Effector memory CD8-positive, alpha-beta T cell (primary cell): Measurements from ENCODE around the gene LARP1.
A peak's percentile ranks its signal among the peaks of the same experiment; 100 is the strongest.

Experiments
- ATAC-seq: fragments of 150-1000 bp; cut with Tn5 transposase; replicated peaks from 2 replicates; pipeline ENCODE4 v1.10.0; 2021; ENCODE audit warnings: mild to moderate bottlenecking, moderate library complexity
- DNase-seq, 3 experiments: peaks; one replicate each; pipeline ENCODE4 v3.0.0; 2021
- H3K27ac Mint-ChIP-seq, 2 donors: one replicate each; pipeline ENCODE4 v1.8.0; 2022; ENCODE audit warnings: mild to moderate bottlenecking in 2 of 2, mixed read lengths in 2 of 2, moderate library complexity in 2 of 2
- H3K27me3 Mint-ChIP-seq, 2 donors: one replicate each; pipeline ENCODE4 v1.8.0; 2022; ENCODE audit warnings: mixed read lengths in 2 of 2
- H3K36me3 Mint-ChIP-seq: one replicate; pipeline ENCODE4 v1.8.0; 2022; ENCODE audit warnings: mild to moderate bottlenecking, moderate library complexity, mixed read lengths; ENCODE audit not compliant: insufficient read depth
- H3K4me1 Mint-ChIP-seq, 2 donors: one replicate each; pipeline ENCODE4 v1.8.0; 2022; ENCODE audit warnings: low read depth in 2 of 2, mixed read lengths in 2 of 2
- H3K4me3 Mint-ChIP-seq, 2 donors: one replicate each; pipeline ENCODE4 v1.8.0; 2022; ENCODE audit warnings: mild to moderate bottlenecking in 2 of 2, mixed read lengths in 2 of 2, moderate library complexity in 2 of 2
- H3K9me3 Mint-ChIP-seq, 2 donors: one replicate each; pipeline ENCODE4 v1.8.0; 2022; ENCODE audit warnings: mixed read lengths in 2 of 2
- total RNA-seq, 9 experiments: gene quantifications; one replicate each; lab custom pipeline; 2026; lab: John Stamatoyannopoulos, UW

The LARP1 gene
- total RNA-seq = 130 to 479 (median 263) reads per million in 9 experiments

DNA sequence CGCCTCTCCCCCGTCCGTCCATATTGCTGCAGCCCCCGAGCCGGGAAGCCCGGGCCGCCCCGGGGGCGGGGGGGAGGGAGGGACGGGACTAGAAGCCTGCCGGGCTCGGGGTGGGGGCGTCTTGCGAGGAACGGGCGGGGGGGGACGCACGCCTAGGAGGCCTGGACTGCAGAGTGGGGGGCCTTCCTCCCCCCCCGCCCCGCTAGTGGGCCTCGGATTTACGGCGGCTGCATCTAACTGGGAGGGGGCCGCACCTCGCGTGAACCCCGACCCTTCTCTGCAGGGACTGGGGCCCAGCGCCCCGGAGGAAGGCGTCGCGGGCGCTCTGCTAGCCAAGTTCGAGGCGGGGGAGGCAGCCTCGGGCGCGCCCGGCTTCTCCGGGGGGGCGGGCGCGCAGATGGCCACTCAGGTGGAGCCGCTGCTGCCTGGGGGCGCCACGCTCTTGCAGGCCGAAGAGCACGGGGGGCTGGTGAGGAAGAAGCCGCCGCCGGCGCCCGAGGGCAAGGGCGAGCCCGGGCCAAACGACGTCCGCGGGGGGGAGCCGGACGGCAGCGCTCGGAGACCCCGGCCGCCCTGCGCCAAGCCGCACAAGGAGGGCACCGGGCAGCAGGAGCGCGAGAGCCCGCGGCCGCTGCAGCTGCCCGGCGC is at the start of gene LARP1:
LARP1 (plus strand) TSS at position 17 of the 648 bp plus-strand sequence; CDS start at position 398, 381 bp downstream.
- DNase-seq = peak in 2 of 3 experiments; percentile 8 to 20
- no peaks in the 10 kb centered on the region for H3K27me3 Mint-ChIP-seq
- H3K36me3 Mint-ChIP-seq = peaks cover 20% of the 10 kb centered on the region
- H3K4me3 Mint-ChIP-seq = peak within 1 kb of the TSS; percentile 94 to 97
- peaks cover 38 to 49% of the 10 kb centered on the region in 2 donors for H3K4me1 Mint-ChIP-seq
- ATAC-seq = peak; percentile 5
- H3K27ac Mint-ChIP-seq = peak within 1 kb of the TSS; percentile 94 to 97
- H3K9me3 Mint-ChIP-seq = no peaks in the 10 kb centered on the region

DNA sequence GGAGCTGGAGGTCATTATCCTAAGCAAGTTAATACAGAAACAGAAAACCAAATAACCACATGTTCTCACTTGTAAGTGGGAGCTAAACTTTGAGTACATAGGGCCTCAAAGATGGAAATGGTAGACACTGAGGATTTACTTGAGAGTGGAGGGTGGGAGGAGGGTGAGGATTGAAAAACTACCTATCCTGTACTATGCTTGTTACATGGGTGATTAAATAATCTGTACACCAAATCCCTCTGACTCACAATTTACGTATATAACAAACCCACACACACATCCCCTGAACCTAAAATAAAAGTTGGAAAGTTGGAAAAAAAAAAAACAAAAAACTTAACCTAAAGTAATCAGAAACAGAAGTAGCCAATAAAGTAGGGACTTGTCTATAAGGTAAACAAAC is 48.8 kb upstream of the LARP1 start:
- no peak overlapping the region for H3K4me3 Mint-ChIP-seq
- no peaks in the 10 kb centered on the region for H3K9me3 Mint-ChIP-seq
- H3K27ac Mint-ChIP-seq = no peak overlapping the region
- no peaks in the 10 kb centered on the region for H3K36me3 Mint-ChIP-seq
- no peak for DNase-seq
- H3K4me1 Mint-ChIP-seq = no peaks in the 10 kb centered on the region
- no peak for ATAC-seq
- H3K27me3 Mint-ChIP-seq = peaks cover under 1 to 11% of the 10 kb centered on the region in 2 donors

DNA sequence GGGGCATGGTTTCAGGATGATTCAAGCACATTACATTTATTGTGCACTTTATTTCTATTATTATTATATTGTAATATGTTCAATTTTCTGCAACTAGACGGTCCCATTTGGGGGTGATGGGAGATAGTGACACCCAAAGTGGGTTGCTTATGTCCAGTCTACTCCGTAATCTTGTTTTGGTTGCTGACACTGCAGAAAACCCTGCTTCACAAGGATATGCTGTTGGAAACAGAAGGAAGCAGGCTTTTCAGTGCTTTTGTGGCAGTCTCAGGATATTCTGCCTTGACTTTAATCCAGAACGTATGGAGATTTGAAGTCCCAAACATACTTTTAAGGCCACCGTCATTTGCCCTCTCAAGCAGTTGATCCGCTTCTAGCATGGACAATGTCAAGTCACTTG is 47.5 kb upstream of the LARP1 start:
- no peaks in the 10 kb centered on the region for H3K4me1 Mint-ChIP-seq
- ATAC-seq (no peak), DNase-seq (no peak)
- no peak overlapping the region for H3K27ac Mint-ChIP-seq
- H3K36me3 Mint-ChIP-seq = no peaks in the 10 kb centered on the region
- H3K4me3 Mint-ChIP-seq = no peak overlapping the region
- H3K9me3 Mint-ChIP-seq = no peaks in the 10 kb centered on the region
- no peaks in the 10 kb centered on the region for H3K27me3 Mint-ChIP-seq

DNA sequence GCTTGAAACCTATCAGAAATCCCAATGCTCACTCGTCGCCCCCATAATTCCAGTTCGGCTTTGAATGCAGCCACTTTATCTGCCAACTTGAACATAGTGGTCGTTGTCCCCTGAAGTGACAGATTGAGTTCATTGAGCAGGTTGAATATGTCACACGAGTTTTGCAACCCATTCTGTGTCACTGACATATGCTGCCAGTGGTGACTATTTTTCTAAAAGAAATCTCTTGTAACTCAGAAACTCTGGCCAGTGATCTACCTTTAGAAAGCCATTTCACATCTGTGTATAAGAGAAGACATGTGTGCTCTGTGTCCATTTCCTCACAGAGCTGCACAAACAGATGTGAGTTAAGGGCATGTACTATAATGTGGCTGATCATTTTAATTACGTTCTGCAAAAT is 47.0 kb upstream of the LARP1 start:
- Mint-ChIP-seq H3K4me1 (no peaks in the 10 kb centered on the region), H3K9me3 (no peaks in the 10 kb centered on the region), H3K27me3 (no peaks in the 10 kb centered on the region), H3K4me3 (no peak overlapping the region), H3K36me3 (no peaks in the 10 kb centered on the region), H3K27ac (no peak overlapping the region)
- DNase-seq (no peak), ATAC-seq (no peak)

DNA sequence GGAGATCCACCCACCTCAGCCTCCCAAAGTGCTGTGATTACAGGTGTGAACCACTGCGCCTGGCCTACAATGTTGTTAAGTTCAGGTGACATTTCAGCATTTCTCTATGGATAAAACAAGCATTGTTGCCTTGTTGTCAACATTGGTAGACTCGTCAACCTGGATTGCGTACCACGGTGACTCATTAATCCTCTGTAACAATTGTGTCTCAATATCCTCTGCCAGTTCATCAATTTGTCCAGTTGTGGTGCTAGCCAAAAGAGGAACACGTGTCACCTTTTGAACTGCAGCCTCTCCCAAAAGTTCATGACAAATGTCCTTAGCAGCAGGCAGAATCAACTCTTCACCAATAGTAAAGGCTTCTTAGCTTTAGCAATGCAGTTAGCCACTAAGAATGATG is 46.3 kb upstream of the LARP1 start:
- H3K27ac Mint-ChIP-seq = no peak overlapping the region
- H3K4me1 Mint-ChIP-seq = no peaks in the 10 kb centered on the region
- ATAC-seq (no peak), DNase-seq (no peak)
- H3K4me3 Mint-ChIP-seq = no peak overlapping the region
- H3K9me3 Mint-ChIP-seq = no peaks in the 10 kb centered on the region
- H3K27me3 Mint-ChIP-seq = no peaks in the 10 kb centered on the region
- no peaks in the 10 kb centered on the region for H3K36me3 Mint-ChIP-seq

DNA sequence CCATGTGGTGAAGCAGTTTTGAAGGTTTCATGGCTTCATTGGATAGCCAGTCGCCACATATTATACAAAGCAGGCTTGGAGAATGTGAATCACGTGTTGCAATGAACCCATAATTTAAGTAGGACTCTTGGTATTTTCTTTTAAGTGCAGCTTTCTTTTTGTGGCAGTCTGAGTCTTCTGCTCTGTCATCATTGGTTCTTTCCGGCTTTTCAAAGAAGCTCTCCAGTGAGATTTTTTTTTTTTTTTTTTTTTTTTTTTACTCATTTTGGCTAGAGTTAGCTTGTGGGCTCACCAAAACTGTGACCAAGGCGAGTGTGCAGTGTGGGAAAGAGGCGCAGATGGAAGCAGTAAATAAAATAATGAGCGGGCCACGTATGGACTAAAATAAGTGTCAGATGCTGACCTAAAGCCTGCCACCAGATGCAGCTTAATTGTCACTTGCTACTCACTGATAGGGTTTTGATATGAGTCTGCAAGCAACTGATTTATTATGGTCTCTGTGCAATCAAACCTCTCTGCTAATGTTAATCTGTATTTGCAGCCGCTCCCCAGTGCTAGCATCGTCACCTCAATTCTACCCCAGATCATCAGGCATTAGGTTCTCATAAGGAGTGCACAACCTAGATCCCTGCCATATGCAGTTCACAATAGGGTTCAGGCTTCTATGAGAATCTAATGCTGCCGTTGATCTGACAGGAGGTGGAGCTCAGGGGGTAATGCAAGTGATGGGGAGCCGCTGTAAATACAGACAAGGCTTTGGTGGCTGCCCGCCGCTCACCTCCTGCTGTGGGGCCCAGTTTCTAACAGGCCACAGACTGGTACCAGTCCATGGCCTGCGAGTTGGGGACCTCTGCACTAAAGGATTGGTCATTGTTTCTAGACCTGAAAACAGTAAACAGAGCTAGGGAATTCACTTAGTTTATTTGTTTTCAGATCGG is 45.5 kb upstream of the LARP1 start:
- no peaks in the 10 kb centered on the region for H3K36me3 Mint-ChIP-seq
- DNase-seq (no peak), ATAC-seq (no peak)
- H3K4me1 Mint-ChIP-seq = peaks cover 2% of the 10 kb centered on the region in 2 donors
- no peaks in the 10 kb centered on the region for H3K9me3 Mint-ChIP-seq
- H3K4me3 Mint-ChIP-seq = no peak overlapping the region
- no peak overlapping the region for H3K27ac Mint-ChIP-seq
- H3K27me3 Mint-ChIP-seq = no peaks in the 10 kb centered on the region

DNA sequence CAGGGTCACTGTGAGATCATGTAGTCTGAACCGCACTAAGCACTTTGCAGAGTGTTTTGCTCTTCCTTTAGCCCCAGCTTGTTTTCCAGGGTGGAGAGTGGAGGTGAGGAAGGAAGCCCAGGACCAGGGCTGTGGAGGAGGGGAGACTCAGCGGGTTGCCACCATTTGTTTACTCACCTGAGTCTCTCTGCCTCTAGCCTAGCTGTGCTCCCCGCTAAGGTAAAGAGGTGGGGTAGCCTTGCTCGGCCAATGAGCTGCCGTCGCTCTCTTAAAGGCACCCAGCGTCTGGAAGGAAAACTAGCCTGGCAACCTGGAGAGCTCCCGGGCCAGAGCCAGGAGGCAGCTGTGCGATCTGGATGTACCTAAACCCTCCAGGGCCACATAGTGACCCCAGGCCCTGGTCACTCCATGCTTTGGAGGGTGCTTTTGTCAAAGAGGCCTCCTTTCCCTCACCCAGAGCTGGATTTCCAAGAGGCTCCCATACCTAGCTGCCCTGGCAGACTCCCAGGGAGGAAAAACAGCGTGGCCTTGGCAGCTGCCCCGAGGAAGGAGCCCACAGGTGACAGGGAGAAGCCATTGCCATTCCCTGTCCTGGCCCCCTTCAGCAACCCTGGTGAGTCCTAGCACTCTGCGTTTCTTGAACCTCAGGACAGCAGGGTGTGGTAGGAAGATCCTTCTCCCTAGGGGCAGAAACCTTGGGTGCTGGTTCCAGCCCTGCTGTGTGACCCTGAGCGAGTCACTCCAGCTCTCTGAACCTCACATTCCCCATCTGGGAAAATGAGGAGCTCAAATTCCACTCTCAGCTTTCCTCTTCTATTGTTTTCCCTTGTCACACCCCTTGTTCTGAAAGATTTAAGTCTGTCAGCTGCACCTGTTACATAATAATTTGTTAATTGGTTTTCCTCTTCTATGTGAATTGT is 42.4 kb upstream of the LARP1 start:
- H3K27me3 Mint-ChIP-seq = no peaks in the 10 kb centered on the region
- DNase-seq = no peak

DNA sequence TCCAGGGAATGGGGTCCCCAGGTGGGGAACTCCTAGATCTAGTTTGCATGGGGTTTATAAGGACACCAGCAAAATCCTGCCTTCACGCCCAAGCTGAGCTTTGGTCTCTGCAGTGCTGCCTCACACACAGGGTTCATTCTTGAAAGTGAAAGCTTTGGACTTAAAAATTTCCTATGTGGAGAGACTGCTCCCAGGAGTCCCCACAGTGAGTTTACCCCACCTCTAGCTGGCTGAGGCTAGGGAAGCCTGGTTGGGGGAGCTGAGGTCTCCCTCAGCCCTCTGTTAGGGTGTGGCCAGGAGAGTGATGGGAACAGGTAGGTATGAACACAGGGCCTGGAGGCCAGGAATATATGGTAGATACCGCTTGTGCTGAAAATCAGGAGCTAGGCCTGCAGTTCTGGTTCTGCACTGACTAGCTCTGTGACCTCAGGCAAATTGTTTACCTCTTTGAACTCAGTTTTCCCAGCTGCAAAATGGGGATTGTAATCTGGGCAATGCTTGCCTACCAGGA is 41.5 kb upstream of the LARP1 start:
- no peaks in the 10 kb centered on the region for H3K27me3 Mint-ChIP-seq
- H3K9me3 Mint-ChIP-seq = no peaks in the 10 kb centered on the region
- H3K4me1 Mint-ChIP-seq = peaks cover 3 to 4% of the 10 kb centered on the region in 2 donors
- H3K36me3 Mint-ChIP-seq = no peaks in the 10 kb centered on the region
- DNase-seq (no peak), ATAC-seq (no peak)
- no peak overlapping the region for H3K4me3 Mint-ChIP-seq
- no peak overlapping the region for H3K27ac Mint-ChIP-seq

More for the DNA sequence above, 42.4 kb upstream of the LARP1 start:
- no peak overlapping the region for H3K4me3 Mint-ChIP-seq
- H3K9me3 Mint-ChIP-seq = no peaks in the 10 kb centered on the region
- H3K27ac Mint-ChIP-seq = no peak overlapping the region
- no peaks in the 10 kb centered on the region for H3K36me3 Mint-ChIP-seq
- peaks cover 3 to 4% of the 10 kb centered on the region in 2 donors for H3K4me1 Mint-ChIP-seq
- ATAC-seq = no peak

DNA sequence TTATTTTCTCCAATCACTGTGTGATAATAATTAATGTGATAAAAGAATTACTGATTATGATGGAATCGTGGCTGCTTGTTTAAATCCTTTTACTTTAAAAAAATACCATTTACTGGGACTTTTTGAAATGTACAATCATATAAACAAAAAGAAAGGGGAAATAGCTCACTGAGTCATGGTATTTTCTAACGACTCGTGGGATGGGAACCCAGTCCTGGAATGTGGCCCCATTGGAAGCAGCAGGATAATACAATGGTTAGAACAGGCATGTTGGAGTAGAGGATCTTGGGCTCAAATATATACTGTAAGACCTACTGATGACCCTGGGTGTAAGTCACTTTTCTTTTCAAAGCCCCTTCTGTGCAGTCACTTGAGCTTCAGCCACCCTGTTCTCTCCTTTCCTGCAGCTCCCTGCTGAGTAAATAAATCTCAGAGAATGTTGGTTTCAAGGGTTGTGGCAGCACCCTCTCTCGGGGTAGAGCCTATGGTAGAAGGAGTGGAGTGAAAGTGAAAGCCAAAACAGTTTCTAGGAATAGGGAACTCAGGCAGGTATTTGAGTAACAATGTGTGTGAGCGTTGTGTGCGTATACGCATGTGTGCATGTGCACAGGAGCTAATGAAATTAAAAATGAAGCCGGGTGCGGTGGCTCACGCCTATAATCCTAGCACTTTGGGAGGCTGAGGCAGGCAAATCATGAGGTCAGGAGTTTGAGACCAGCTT is 40.8 kb upstream of the LARP1 start:
- no peak overlapping the region for H3K4me3 Mint-ChIP-seq
- DNase-seq (no peak), ATAC-seq (no peak)
- H3K36me3 Mint-ChIP-seq = no peaks in the 10 kb centered on the region
- H3K9me3 Mint-ChIP-seq = no peaks in the 10 kb centered on the region
- H3K4me1 Mint-ChIP-seq = peaks cover 3 to 4% of the 10 kb centered on the region in 2 donors
- no peak overlapping the region for H3K27ac Mint-ChIP-seq
- no peaks in the 10 kb centered on the region for H3K27me3 Mint-ChIP-seq

DNA sequence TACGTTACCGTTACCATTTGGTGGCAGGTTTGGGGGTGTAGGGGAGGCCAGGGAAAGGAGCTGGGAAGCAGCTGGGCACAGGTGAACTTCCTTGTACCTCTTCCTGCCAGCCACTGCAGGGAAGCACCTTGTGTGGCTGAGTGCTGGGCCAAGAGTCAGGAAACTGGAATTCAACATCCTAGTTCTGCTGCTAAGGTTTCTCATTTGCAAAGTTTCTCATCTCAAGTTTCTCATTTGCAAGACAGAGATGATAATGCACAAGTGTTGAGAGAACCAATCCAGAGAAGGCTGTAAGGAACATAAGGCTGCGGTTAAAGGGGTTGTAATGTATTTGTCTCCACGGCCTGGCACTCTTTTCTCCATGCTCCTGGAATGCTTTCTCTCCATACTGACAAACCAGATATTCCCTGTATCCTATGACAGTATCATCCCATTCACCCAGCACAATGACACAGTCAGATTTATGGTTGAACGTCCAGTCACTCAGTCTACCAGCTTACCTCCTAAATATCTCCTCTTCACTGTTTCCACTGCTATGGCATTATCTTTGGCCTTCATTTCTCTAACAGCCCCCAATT is 33.6 kb upstream of the LARP1 start:
- H3K4me1 Mint-ChIP-seq = no peaks in the 10 kb centered on the region
- ATAC-seq (no peak), DNase-seq (no peak)
- H3K27ac Mint-ChIP-seq = no peak overlapping the region
- H3K27me3 Mint-ChIP-seq = peaks cover 5 to 17% of the 10 kb centered on the region in 2 donors
- H3K36me3 Mint-ChIP-seq = no peaks in the 10 kb centered on the region
- H3K9me3 Mint-ChIP-seq = no peaks in the 10 kb centered on the region
- no peak overlapping the region for H3K4me3 Mint-ChIP-seq

DNA sequence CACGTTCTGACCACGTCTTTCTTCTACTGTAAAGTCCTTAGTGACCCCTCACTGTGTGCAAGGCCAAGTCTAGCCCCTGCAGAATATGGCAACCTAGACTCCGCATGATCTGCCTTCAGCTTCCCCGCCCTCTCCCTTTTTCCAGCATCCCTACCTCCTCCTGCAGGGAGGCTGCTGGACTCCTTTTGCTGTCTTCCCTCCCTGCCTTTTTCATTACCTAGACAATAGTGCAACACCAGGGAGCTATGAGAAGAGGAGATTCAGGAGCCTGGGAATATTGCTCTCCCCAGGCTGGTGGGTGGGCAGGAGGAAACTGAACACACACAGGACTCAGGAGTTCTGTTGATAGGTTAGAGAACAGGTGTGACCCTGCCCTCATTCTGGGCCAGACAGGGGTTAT is 33.1 kb upstream of the LARP1 start:
- H3K4me3 Mint-ChIP-seq = no peak overlapping the region
- no peaks in the 10 kb centered on the region for H3K9me3 Mint-ChIP-seq
- no peaks in the 10 kb centered on the region for H3K36me3 Mint-ChIP-seq
- ATAC-seq (no peak), DNase-seq (no peak)
- peaks cover 5 to 17% of the 10 kb centered on the region in 2 donors for H3K27me3 Mint-ChIP-seq
- no peaks in the 10 kb centered on the region for H3K4me1 Mint-ChIP-seq
- H3K27ac Mint-ChIP-seq = no peak overlapping the region

DNA sequence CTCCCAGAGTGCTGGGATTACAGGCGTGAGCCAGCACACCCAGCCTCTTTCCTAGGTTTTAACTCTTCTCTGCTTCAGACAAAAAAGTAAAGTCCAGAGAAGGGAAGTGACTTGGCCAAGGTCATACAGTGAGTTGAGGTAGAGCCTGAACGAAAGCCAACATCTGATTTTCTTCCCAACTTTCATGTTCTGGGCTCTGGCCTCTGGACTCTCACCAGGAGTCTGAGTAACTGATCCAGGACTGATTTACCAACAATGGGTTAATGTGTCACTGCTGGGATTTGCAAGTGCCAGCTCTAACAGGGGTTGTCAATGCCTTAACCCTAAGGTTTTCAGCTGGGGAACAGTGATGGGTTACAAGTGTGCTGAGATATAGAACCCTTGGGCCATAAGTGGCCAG is 32.2 kb upstream of the LARP1 start:
- no peaks in the 10 kb centered on the region for H3K4me1 Mint-ChIP-seq

More for the DNA sequence above, 32.2 kb upstream of the LARP1 start:
- Mint-ChIP-seq H3K36me3 (no peaks in the 10 kb centered on the region), H3K27ac (no peak overlapping the region), H3K27me3 (peaks cover 5 to 17% of the 10 kb centered on the region in 2 donors), H3K9me3 (no peaks in the 10 kb centered on the region), H3K4me3 (no peak overlapping the region)
- ATAC-seq (no peak), DNase-seq (no peak)
